Astrocyte of the cerebellum (primary cell): Measurements from ENCODE around the gene FCMR.

Experiments used
- DNase-seq: peaks from one replicate; pipeline ENCODE4 v3.0.0-alpha.2; 2011; ENCODE audit warnings: low read depth
- H3K4me3 ChIP-seq: 2 replicates; pipeline ENCODE4 v1.5.1; 2011; ENCODE audit warnings: mild to moderate bottlenecking, low read depth, low read length, moderate library complexity
- in situ Hi-C: cut with HindIII; loops from 2 replicates; pipeline ENCODE4 v1.10.0; 2017; ENCODE audit warnings: low sequenced_read_pairs
- TF ChIP-seq, protein P1 (sequence below): IDR thresholded peaks from 2 replicates; pipeline ENCODE4 v1.5.1; 2012; ENCODE audit warnings: low read length, low read depth, moderate library complexity, mild to moderate bottlenecking; ENCODE audit errors: missing control alignments

FCMR gene

DNA sequence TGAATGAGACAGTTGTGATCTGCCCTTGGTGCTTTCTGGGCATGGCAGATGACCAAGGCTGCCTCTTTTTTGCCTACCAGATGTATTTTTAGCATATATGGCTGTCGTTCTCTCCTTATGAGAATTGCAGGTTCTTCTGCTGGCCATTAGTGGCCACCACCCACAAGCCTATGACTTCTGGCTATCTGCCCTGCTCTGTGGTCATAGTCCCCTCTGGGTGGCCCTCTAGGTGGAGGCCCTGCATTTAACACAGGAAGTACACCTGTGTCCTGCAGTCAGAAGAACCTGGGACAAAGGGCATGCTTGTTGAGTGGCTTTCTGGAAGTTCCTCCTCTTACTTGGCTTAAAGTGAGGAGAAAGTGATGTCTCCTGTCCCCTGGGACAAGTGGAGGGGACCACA lies 42.0 kb upstream of the FCMR start:
- no peak for DNase-seq
- TF ChIP-seq, protein P1, sequence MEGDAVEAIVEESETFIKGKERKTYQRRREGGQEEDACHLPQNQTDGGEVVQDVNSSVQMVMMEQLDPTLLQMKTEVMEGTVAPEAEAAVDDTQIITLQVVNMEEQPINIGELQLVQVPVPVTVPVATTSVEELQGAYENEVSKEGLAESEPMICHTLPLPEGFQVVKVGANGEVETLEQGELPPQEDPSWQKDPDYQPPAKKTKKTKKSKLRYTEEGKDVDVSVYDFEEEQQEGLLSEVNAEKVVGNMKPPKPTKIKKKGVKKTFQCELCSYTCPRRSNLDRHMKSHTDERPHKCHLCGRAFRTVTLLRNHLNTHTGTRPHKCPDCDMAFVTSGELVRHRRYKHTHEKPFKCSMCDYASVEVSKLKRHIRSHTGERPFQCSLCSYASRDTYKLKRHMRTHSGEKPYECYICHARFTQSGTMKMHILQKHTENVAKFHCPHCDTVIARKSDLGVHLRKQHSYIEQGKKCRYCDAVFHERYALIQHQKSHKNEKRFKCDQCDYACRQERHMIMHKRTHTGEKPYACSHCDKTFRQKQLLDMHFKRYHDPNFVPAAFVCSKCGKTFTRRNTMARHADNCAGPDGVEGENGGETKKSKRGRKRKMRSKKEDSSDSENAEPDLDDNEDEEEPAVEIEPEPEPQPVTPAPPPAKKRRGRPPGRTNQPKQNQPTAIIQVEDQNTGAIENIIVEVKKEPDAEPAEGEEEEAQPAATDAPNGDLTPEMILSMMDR, result no peak
- H3K4me3 ChIP-seq, result no peak overlapping the region
- in situ Hi-C loops, result no loop called here

- TF ChIP-seq, protein P1, result no peak
- no peak for DNase-seq
- no peak overlapping the region for H3K4me3 ChIP-seq
- in situ Hi-C loops, result no loop called here
Measured at GRCh38 chr1:206963119-206963712, 41.5 kb upstream of the FCMR start.

DNA sequence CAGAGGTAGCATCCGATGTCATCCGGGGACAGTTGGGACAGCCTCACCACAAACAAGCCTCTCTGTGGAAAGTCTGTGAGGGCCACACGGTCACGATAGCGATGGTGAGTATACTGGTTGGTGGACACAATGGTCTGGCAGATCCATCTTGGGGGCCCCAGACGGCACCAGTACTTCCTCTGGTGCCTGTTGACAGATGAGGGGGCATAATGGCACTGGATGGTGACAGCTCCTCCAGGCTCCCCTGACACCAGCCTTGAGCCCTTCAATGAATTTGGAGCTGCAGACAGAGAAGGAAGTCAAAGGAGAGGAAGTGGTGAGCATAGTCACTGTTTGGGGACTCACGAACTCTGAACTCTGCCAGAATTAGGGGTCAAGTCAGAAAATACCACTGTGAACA lies 40.5 kb upstream of the FCMR start:
- in situ Hi-C loops, result no loop called here
- TF ChIP-seq, protein P1, result no peak
- no peak for DNase-seq
- no peak overlapping the region for H3K4me3 ChIP-seq

DNA sequence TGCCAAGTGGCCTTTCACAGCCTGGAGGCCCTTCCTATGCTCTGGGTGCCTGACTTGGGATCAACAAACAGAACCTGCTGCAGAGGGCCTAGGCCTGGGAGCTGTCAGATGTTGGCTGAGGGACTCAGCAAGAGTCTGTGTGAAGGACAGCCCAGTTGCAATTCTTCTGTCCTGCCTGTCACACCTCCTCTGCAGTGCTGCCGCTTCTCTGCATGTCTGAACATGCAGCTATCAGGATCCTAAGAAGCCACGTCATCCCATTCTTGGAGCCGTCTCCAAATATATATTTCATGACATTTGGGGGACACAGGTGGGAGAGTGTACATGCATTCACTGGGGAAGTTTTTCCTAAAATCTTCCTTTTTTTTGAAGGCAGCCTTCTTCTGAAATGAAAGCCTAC lies 39.9 kb upstream of the FCMR start:
- H3K4me3 ChIP-seq, result no peak overlapping the region
- no peak for DNase-seq
- TF ChIP-seq, protein P1, result no peak
- in situ Hi-C loops, result no loop called here

- TF ChIP-seq, protein P1, result no peak
- no peak for DNase-seq
- no peak overlapping the region for H3K4me3 ChIP-seq
- in situ Hi-C loops, result no loop called here
Measured at GRCh38 chr1:206960676-206961386, 39.1 kb upstream of the FCMR start.

DNA sequence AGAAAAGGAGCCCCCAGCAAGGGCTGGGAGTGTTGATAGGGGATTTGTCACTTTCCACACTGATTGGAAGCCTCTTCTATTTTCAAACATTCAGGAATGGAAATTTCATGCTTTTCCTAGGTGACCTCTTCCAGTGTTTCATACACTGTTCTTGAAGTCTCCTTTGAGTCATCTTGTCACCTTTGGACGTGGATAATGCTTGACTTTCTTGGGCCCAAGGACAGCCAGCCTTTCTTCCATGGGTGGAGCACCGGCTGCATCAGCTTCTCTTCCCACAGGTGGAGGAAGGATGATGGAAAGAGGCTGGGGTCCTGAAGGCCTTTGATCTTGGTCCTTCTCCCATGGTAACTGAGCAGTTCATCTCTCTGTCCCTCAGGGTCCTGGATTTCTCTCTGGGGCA lies 36.4 kb upstream of the FCMR start:
- TF ChIP-seq, protein P1, result no peak
- in situ Hi-C loops, result no loop called here
- no peak overlapping the region for H3K4me3 ChIP-seq
- no peak for DNase-seq
